K562 (cell line): Measurements from ENCODE around the gene SLC5A3. TPM values are rescaled to one million over a fixed set of nuclear protein-coding genes. Genes with fewer than 3 reads are reported as not detected.

Source experiments
- ADNP ChIP-seq: fragments of 200-800 bp; sonication (Bioruptor generic); IDR thresholded peaks from 2 replicates; pipeline ENCODE4 v1.6.1; 2016; ENCODE audit warnings: missing genetic modification characterization, missing compliant biosample characterization
- ATF7 ChIP-seq: fragments of 450-650 bp; IDR thresholded peaks from 2 replicates; pipeline ENCODE4 v1.7.1; 2014; ENCODE audit warnings: mild to moderate bottlenecking, moderate library complexity
- CCAR2 ChIP-seq: fragments of 200-400 bp; formaldehyde crosslinking; IDR thresholded peaks from 2 replicates; pipeline ENCODE4 v1.6.1; 2017; ENCODE audit warnings: mild to moderate bottlenecking, low read depth, low read length
- ELF4 ChIP-seq: fragments of 450-650 bp; formaldehyde crosslinking; IDR thresholded peaks from 2 replicates; pipeline ENCODE4 v1.4.0; 2022; ENCODE audit warnings: missing genetic modification characterization
- HNRNPL ChIP-seq: fragments of 200-400 bp; formaldehyde crosslinking; IDR thresholded peaks from 2 replicates; pipeline ENCODE4 v1.6.1; 2017; ENCODE audit warnings: low read depth, mild to moderate bottlenecking, low read length
- JUN ChIP-seq, 2 experiments: sonication (generic) in 1 of 2; formaldehyde crosslinking in 1 of 2; IDR thresholded peaks; 2 replicates each; pipeline versions ENCODE4 v1.6.1 to v1.8.0; 2012 to 2022; ENCODE audit warnings: borderline replicate concordance in 2 of 2, mild to moderate bottlenecking in 2 of 2, improper control_type of control experiment in 1 of 2, low read depth in 1 of 2, low read length in 1 of 2, missing genetic modification reagents in 1 of 2
- JUND ChIP-seq, 2 experiments: IDR thresholded peaks; 2 replicates in 1 of 2; 3 replicates in 1 of 2; pipeline ENCODE4 v1.6.1; 2011; ENCODE audit warnings: borderline replicate concordance in 2 of 2, low read depth in 2 of 2, low read length in 2 of 2, improper control_type of control experiment in 1 of 2, missing biosample characterization in 1 of 2, missing genetic modification characterization in 1 of 2, missing genetic modification reagents in 1 of 2
- KLF10 ChIP-seq: fragments of 250-450 bp; sonication (Bioruptor Pico); IDR thresholded peaks from 2 replicates; pipeline ENCODE4 v1.6.1; 2021; ENCODE audit warnings: matching md5 sums
- MAFK ChIP-seq: IDR thresholded peaks from 2 replicates; pipeline ENCODE4 v1.6.1; 2011; ENCODE audit warnings: low read length, improper control_type of control experiment
- NCOR1 ChIP-seq: fragments of 450-650 bp; IDR thresholded peaks from 2 replicates; pipeline ENCODE4 v1.6.1; 2016; ENCODE audit warnings: mild to moderate bottlenecking, moderate library complexity
- RUNX1 ChIP-seq: sonication (generic); IDR thresholded peaks from 2 replicates; pipeline ENCODE4 v1.6.1; 2016; ENCODE audit warnings: antibody characterized with exemption, low read depth
- VEZF1 ChIP-seq: fragments of 200-800 bp; sonication (Bioruptor generic); IDR thresholded peaks from 2 replicates; pipeline ENCODE4 v1.6.1; 2017; ENCODE audit warnings: missing genetic modification characterization, missing compliant biosample characterization
- polyA plus RNA-seq, 8 experiments: library from polyadenylated mRNA; depleted of rRNA in 4 of 8; stranded (reverse) in 5 of 8; unstranded in 3 of 8; fragments of >200 nt; fragmentation: Nextera tagmentation in 2 of 8; fragmentation: Illumina TruSeq in 1 of 8; extraction: Ambion mirVana in 2 of 8; extraction: Trizol in 1 of 8; gene quantifications; 2 replicates each; pipeline versions ENCODE4 v1.2.1 to v1.2.3, GENCODE V29; 2011 to 2014; ENCODE audit warnings: inconsistent platforms in 1 of 8, missing spikeins in 1 of 8
- total RNA-seq, 7 experiments: library from RNA; depleted of rRNA in 6 of 7; stranded (reverse); fragments of >200 nt in 6 of 7; fragmentation: Illumina TruSeq in 2 of 7; extraction: Trizol in 2 of 7; gene quantifications; 2 replicates each; pipeline versions ENCODE4 v1.2.1 to v1.2.3, GENCODE V29; 2011 to 2021; ENCODE audit warnings: low replicate concordance in 1 of 7
- TF ChIP-seq, protein P1 (sequence below): fragments of 250-450 bp; sonication (Bioruptor Pico); IDR thresholded peaks from 2 replicates; pipeline ENCODE4 v1.4.0; 2020
- TF ChIP-seq, protein P2 (sequence below): sonication (generic); formaldehyde crosslinking; IDR thresholded peaks from 2 replicates; pipeline ENCODE4 v1.9.0; 2022; ENCODE audit warnings: mild to moderate bottlenecking, missing genetic modification reagents

Gene SLC5A3
- total and polyA plus RNA-seq, 9 of the 15 experiments (the other 6 are each of a cell fraction or from before 2014, with no cell fraction given) = 2.9 to 20.6 (median 9.0) TPM

GRCh38 chr21:34029743-34030528, 43.4 kb upstream of the SLC5A3 start (continued):
- TF ChIP-seq CCAR2 (no peak), VEZF1 (no peak), RUNX1 (no peak), JUN (IDR thresholded peaks at IDR 0.05; ENCODE audit: borderline replicate concordance, low read depth, low read length) (peak; percentile 91), JUN (CRISPR knock-in tag; IDR thresholded peaks at IDR 0.05; ENCODE audit: borderline replicate concordance) (no peak), ATF7 (peak; percentile 96), ELF4 (CRISPR knock-in tag) (no peak), NCOR1 (no peak), KLF10 (no peak), JUND (IDR thresholded peaks at IDR 0.05; ENCODE audit: borderline replicate concordance, low read depth, low read length) (peak; percentile 91), JUND (tag; IDR thresholded peaks at IDR 0.05; ENCODE audit: borderline replicate concordance, low read depth, low read length) (peak; percentile 95), ADNP (tag) (no peak), MAFK (peak; percentile 74), HNRNPL (no peak)
- TF ChIP-seq, protein P1, sequence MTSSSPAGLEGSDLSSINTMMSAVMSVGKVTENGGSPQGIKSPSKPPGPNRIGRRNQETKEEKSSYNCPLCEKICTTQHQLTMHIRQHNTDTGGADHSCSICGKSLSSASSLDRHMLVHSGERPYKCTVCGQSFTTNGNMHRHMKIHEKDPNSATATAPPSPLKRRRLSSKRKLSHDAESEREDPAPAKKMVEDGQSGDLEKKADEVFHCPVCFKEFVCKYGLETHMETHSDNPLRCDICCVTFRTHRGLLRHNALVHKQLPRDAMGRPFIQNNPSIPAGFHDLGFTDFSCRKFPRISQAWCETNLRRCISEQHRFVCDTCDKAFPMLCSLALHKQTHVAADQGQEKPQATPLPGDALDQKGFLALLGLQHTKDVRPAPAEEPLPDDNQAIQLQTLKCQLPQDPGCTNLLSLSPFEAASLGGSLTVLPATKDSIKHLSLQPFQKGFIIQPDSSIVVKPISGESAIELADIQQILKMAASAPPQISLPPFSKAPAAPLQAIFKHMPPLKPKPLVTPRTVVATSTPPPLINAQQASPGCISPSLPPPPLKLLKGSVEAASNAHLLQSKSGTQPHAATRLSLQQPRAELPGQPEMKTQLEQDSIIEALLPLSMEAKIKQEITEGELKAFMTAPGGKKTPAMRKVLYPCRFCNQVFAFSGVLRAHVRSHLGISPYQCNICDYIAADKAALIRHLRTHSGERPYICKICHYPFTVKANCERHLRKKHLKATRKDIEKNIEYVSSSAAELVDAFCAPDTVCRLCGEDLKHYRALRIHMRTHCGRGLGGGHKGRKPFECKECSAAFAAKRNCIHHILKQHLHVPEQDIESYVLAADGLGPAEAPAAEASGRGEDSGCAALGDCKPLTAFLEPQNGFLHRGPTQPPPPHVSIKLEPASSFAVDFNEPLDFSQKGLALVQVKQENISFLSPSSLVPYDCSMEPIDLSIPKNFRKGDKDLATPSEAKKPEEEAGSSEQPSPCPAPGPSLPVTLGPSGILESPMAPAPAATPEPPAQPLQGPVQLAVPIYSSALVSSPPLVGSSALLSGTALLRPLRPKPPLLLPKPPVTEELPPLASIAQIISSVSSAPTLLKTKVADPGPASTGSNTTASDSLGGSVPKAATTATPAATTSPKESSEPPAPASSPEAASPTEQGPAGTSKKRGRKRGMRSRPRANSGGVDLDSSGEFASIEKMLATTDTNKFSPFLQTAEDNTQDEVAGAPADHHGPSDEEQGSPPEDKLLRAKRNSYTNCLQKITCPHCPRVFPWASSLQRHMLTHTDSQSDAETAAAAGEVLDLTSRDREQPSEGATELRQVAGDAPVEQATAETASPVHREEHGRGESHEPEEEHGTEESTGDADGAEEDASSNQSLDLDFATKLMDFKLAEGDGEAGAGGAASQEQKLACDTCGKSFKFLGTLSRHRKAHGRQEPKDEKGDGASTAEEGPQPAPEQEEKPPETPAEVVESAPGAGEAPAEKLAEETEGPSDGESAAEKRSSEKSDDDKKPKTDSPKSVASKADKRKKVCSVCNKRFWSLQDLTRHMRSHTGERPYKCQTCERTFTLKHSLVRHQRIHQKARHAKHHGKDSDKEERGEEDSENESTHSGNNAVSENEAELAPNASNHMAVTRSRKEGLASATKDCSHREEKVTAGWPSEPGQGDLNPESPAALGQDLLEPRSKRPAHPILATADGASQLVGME (CRISPR knock-in tag) = no peak
- TF ChIP-seq, protein P2, sequence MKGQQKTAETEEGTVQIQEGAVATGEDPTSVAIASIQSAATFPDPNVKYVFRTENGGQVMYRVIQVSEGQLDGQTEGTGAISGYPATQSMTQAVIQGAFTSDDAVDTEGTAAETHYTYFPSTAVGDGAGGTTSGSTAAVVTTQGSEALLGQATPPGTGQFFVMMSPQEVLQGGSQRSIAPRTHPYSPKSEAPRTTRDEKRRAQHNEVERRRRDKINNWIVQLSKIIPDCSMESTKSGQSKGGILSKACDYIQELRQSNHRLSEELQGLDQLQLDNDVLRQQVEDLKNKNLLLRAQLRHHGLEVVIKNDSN (CRISPR knock-in tag) = peak; percentile 100
